AG04450 (cell line): ENCODE results near the gene ST7L. TPM values are rescaled to one million over a fixed set of nuclear protein-coding genes. Genes with fewer than 3 reads are reported as not detected.

Experiments used
- CTCF ChIA-PET: fragments of 300-600, 350-600 bp; formaldehyde crosslinking; extraction: SDS; loops from one replicate; lab custom pipeline; 2022; ENCODE audit warnings: antibody characterized with exemption, inconsistent platforms; lab: Charles Lee
- POLR2A ChIA-PET: fragments of 350-600 bp; formaldehyde crosslinking; extraction: SDS; loops from one replicate; lab custom pipeline; 2021; ENCODE audit warnings: antibody characterized with exemption, inconsistent platforms; lab: Yijun Ruan, JAX
- DNase-seq: peaks from one replicate; pipeline ENCODE4 v3.0.0-alpha.2; 2011; ENCODE audit warnings: low read depth, low spot score
- H3K27ac ChIP-seq: one replicate; pipeline ENCODE4 v1.5.1; 2012; ENCODE audit warnings: low read depth, low read length, control low read depth
- H3K27me3 ChIP-seq: one replicate; pipeline ENCODE4 v1.6.0; 2012; ENCODE audit warnings: low read length; ENCODE audit not compliant: control insufficient read depth, insufficient read depth
- H3K4me3 ChIP-seq: 2 replicates; pipeline ENCODE4 v1.5.1; 2011; ENCODE audit warnings: mild to moderate bottlenecking, low read depth, low read length, control low read depth
- H3K9me3 ChIP-seq: 2 replicates; pipeline ENCODE4 v1.5.1; 2012; ENCODE audit warnings: low read length; ENCODE audit not compliant: control insufficient read depth, insufficient read depth
- polyA minus RNA-seq: library from RNA; depleted of rRNA, polyadenylated mRNA; stranded (reverse); fragments of >200 nt; gene quantifications from 2 replicates; pipeline ENCODE4 v1.2.3, GENCODE V29; 2011; rRNA and poly(A)+ RNA removed
- polyA plus RNA-seq: library from polyadenylated mRNA; depleted of rRNA; stranded (reverse); fragments of >200 nt; gene quantifications from 2 replicates; pipeline ENCODE4 v1.2.3, GENCODE V29; 2011; rRNA removed
- TF ChIP-seq, protein P1 (sequence below): IDR thresholded peaks from 2 replicates; pipeline ENCODE4 v1.5.1; 2011; ENCODE audit warnings: low read depth, low read length, control low read depth, inconsistent platforms

The ST7L gene, protein sequence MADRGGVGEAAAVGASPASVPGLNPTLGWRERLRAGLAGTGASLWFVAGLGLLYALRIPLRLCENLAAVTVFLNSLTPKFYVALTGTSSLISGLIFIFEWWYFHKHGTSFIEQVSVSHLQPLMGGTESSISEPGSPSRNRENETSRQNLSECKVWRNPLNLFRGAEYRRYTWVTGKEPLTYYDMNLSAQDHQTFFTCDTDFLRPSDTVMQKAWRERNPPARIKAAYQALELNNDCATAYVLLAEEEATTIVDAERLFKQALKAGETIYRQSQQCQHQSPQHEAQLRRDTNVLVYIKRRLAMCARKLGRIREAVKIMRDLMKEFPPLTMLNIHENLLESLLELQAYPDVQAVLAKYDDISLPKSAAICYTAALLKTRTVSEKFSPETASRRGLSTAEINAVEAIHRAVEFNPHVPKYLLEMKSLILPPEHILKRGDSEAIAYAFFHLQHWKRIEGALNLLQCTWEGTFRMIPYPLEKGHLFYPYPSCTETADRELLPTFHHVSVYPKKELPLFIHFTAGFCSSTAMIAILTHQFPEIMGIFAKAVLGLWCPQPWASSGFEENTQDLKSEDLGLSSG
- polyA plus RNA-seq (10.1 and 13.5 TPM in 2 replicates), polyA minus RNA-seq (10.8 and 12.1 TPM in 2 replicates)

DNA sequence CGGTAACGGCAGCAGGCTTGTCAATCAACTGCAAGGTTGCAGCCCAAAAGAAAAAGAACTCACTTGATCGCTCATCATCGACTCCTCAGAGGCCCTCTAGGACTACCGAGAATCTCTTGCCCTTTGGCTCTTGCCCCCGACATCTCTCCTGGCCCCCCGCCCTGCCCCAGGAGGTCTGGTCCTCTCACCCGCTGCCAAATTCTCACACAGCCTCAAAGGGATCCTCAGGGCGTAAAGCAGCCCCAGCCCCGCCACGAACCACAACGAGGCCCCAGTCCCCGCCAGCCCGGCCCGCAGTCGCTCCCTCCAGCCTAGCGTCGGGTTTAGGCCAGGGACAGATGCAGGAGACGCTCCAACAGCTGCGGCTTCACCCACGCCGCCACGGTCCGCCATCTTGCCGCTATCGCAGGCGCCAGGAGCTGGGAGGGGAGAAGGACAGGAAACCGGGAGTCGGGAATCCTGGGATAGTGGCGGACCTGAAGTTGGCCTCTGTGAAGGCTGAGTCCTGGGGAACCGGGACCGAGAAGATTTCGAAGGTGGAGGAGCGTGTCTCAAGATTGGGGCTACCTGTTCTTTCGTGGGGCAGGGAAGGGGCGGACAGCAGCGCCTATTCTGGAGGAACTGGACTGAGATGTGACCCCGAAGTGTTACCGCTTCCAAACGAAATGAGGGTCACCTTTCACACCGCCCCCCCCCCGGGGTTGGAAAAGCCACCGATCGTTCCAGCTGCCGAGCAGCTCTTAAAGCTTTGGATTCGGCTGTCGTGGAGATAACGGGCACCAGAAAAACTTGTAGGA is at the start of gene ST7L:
ST7L (minus strand) TSS at position 421 of the 797 bp plus-strand sequence; CDS start at position 393, 28 bp downstream.
- H3K4me3 ChIP-seq, result peak within 1 kb of the TSS; percentile 98
- TF ChIP-seq, protein P1, sequence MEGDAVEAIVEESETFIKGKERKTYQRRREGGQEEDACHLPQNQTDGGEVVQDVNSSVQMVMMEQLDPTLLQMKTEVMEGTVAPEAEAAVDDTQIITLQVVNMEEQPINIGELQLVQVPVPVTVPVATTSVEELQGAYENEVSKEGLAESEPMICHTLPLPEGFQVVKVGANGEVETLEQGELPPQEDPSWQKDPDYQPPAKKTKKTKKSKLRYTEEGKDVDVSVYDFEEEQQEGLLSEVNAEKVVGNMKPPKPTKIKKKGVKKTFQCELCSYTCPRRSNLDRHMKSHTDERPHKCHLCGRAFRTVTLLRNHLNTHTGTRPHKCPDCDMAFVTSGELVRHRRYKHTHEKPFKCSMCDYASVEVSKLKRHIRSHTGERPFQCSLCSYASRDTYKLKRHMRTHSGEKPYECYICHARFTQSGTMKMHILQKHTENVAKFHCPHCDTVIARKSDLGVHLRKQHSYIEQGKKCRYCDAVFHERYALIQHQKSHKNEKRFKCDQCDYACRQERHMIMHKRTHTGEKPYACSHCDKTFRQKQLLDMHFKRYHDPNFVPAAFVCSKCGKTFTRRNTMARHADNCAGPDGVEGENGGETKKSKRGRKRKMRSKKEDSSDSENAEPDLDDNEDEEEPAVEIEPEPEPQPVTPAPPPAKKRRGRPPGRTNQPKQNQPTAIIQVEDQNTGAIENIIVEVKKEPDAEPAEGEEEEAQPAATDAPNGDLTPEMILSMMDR, result no peak
- H3K9me3 ChIP-seq, result no peaks in the 10 kb centered on the region; the same call in 1 of the 2 replicates
- peak; percentile 26 for DNase-seq
- ChIA-PET POLR2A (interaction anchor here (0.5 to 1.4 kb wide), 12 partner anchors 42 to 261 kb away, joined by 3 to 13 read pairs (median 4); partner anchors contain the start of genes CTTNBP2NL and MOV10), CTCF (interaction anchor here (1.1 to 9.2 kb wide), 3 partner anchors 97 to 228 kb away, joined by 3 to 177 read pairs (median 13); no protein-coding TSS in a partner anchor)
- H3K27ac ChIP-seq, result peak within 1 kb of the TSS; percentile 96
- H3K27me3 ChIP-seq, result no peaks in the 10 kb centered on the region

DNA sequence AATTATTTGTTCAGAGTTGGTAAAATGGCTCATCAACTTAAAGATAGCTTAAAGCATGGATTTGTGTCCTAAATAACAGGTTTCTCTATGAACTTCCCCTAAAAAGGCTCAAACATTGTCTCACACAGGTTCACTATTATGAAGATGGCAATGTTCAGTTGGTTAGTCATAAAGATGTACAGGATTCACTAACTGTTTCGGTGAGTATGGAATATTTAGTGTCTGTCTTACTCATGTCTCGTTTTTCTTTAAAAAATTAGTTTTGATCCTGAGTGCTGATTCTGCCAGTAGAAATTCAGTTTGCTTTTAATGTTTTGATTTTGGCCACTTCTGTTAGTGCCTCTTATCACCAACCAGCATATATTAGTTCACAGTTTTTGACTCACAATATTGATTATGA is 48.0 kb upstream of the ST7L start:
- POLR2A ChIA-PET, result no interaction called here
- no peak for DNase-seq
- H3K27me3 ChIP-seq, result no peaks in the 10 kb centered on the region
- TF ChIP-seq, protein P1, result no peak
- H3K4me3 ChIP-seq, result no peak overlapping the region
- no peaks in the 10 kb centered on the region for H3K9me3 ChIP-seq
- CTCF ChIA-PET, result no interaction called here
- H3K27ac ChIP-seq, result no peak overlapping the region

DNA sequence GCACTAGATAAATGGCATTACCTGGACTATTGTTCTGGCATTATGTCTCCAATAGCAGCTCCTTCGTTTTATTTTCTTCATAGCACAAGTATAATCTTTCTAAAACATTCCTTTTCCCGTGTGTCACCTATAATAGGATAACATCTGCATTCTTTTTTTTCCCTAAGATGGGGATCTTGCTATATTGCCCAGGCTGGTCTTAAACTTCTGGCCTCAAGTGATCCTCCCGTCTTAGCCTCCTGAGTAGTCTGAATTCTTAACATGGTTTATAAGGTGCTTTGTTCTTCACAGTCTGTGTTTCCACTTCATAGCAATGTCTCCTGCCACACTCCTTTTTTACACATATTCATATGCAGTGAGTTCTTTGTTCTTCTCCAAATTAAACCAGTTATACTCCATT is 46.9 kb upstream of the ST7L start:
- TF ChIP-seq, protein P1, result no peak
- POLR2A ChIA-PET, result interaction anchor here (0.5 kb wide), 1 partner anchor 136 kb away, joined by 4 read pairs; no protein-coding TSS in a partner anchor
- H3K4me3 ChIP-seq, result no peak overlapping the region
- no peak for DNase-seq
- H3K9me3 ChIP-seq, result no peaks in the 10 kb centered on the region
- no peaks in the 10 kb centered on the region for H3K27me3 ChIP-seq
- CTCF ChIA-PET, result interaction anchor here (1.2 kb wide), 1 partner anchor 164 kb away, joined by 4 read pairs; no protein-coding TSS in a partner anchor
- no peak overlapping the region for H3K27ac ChIP-seq

DNA sequence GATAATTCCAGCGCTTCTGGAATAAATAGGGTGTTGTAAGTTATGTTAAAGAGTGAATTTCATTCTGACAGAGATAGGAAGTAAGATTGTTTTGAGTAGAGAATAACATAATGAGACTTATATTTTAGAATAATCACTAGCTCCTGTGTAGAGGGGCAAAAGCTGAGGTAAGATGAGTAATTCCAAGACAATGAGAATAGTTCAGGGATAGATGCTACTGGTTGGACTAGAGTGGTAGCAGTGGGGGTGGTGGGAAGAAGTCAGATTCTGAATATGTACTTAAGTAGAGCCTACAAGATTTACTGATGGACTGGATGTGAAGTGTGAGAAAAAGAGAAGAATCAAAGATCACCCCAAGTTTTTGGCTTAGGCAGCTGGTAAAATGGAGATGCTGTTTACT is 32.3 kb upstream of the ST7L start:
- H3K4me3 ChIP-seq, result no peak overlapping the region
- no peaks in the 10 kb centered on the region for H3K27me3 ChIP-seq
- no peak for DNase-seq
- CTCF ChIA-PET, result interaction anchor here (0.9 to 1.5 kb wide), 3 partner anchors 22 to 281 kb away, joined by 3 read pairs; no protein-coding TSS in a partner anchor
- POLR2A ChIA-PET, result no interaction called here
- TF ChIP-seq, protein P1, result no peak
- H3K27ac ChIP-seq, result no peak overlapping the region
- no peaks in the 10 kb centered on the region for H3K9me3 ChIP-seq
